Hematopoietic multipotent progenitor cell treated with erythropoietin and hydrocortisone succinate and interleukin-3 and kit ligand, for 6 days (in vitro differentiated cells): Measurements from ENCODE around the gene TM4SF18.

Experiments
- DNase-seq: peaks from one replicate; pipeline ENCODE4 v3.0.0-alpha.2; 2015

Gene TM4SF18

DNA sequence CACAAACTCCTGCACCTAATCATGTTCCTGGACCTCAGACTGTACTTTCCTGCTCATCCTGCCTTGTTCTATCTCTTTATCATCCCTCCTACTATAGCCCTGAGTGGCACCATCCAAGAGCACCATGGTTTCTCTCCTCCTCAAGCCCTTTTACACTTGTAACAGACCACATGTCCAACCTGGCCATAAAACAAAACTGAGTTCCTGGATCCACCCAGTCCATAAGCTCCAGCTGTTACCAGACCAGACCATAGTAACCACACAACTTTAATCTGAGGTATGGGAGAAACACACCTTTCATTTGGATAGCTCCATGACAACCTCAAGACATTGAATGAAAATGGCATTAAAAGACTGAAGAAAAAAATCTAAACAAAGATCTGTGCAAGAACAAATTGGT lies 9.1 kb downstream of the TM4SF18 start:
- DNase-seq = no peak

- DNase-seq = no peak
Observed at GRCh38 chr3:149321640-149322039, 11.8 kb downstream of the TM4SF18 start.

DNA sequence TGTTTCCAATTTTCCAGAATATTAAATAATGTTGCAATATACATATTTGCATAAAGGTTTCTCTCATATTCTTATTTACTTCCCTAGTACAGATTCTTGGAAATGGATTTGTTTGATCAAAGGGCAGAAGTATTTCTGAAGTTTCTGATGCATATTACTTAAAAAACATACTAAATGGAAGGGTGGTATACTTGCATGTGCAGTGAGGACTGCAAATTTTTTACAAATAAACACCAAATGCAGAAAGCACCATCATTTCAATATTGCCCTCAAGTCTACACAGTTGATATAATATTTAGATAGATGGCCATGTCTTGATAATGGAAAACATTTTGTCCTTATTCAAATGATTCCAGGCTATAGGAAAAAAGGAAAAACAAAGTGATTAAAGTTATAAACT lies 12.3 kb downstream of the TM4SF18 start:
- DNase-seq = no peak

DNA sequence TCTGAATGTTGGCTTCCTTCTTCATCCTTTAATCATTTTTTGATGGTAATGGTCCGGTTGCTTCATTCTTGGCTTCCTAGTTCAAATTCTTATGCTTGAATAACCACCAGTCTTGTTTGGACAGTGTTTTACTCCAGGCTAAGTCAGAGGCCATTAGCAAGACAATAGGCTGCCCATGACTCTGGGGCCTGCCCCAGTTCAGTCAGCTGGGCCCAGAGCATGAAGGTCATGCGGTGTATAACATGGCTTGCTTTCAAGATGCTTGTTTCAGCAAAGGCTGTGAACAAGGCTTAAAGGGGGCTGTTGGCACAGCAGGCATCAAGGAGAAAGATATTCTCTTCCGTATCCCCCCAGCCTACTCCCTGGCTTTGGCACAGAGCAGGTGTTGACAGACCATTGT lies 13.7 kb downstream of the TM4SF18 start:
- DNase-seq = no peak

DNA sequence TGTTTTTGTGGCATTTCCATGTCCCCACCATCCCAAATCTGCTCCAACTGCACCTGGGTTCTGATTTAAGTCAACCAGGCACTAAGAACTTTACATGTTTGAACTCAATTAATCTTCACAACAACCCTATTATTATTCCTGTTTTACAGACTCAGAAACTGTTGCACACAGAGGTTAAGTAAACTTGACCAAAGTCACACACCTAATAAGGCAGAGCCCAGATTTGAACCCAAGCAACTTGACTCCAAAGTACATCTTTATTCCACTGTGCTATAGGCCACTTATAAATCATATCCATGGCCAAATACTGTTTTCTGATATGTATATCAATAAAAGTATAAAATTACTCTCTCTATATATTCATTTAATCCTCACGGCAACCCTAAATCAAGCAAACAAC lies 16.4 kb downstream of the TM4SF18 start:
- DNase-seq = no peak

DNA sequence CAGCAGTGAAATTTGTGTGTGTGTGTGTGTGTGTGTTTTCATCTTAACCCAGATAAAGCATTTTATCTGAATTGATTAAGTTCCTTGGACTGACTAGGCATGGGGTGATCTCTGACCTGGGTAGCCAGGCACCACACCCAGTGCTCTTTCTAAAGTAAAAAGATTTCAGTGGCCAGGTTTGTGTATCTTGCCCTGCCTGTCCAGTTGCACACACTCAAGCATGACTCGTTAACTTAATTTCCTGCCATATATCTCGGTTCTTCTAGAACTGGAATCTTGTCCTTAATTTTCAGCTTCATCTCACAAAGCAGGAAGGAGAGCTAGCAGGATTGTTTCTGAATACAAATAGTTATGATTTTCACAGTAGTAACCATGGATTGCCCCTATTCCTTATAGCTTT lies 17.0 kb downstream of the TM4SF18 start:
- DNase-seq = no peak

DNA sequence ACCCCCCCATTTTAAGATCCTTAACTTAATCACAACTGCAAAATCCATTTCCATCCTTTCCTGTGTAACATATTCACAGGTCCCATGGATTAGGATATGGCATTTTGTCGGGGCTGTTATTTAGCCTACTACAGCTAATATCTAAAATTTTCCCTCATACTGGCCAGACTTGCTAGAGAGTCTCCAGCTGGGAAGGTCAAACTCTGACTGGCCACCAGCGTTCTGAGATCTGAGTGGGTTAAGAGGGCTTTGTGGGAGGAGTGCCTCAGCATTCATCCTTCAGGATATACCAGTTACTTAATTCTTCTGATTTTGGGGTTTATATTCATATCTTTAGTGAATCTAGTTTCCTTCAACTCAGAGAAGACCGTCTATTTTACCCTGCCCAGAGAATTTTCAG lies 17.7 kb downstream of the TM4SF18 start:
- DNase-seq = no peak

GRCh38 chr3:149314807-149315578 lies 18.4 kb downstream of the TM4SF18 start:
- no peak for DNase-seq

DNA sequence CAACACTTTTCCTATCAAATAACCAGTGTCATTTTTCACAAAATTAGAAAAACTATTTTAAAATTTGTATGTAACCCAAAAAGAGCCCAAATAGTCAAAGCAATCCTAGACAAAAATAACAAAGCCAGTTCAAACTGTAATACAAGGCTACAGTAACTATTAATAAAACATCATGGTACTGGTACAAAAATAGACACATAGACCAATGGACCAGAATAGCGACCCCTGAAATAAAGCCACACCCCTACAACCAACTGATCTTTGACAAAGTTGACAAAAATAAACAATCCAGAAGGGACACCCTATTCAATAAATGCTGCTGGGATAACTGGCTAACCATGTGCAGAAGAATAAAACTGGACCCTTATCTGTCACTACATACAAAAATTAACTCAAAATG lies 19.9 kb downstream of the TM4SF18 start:
- DNase-seq = no peak

DNA sequence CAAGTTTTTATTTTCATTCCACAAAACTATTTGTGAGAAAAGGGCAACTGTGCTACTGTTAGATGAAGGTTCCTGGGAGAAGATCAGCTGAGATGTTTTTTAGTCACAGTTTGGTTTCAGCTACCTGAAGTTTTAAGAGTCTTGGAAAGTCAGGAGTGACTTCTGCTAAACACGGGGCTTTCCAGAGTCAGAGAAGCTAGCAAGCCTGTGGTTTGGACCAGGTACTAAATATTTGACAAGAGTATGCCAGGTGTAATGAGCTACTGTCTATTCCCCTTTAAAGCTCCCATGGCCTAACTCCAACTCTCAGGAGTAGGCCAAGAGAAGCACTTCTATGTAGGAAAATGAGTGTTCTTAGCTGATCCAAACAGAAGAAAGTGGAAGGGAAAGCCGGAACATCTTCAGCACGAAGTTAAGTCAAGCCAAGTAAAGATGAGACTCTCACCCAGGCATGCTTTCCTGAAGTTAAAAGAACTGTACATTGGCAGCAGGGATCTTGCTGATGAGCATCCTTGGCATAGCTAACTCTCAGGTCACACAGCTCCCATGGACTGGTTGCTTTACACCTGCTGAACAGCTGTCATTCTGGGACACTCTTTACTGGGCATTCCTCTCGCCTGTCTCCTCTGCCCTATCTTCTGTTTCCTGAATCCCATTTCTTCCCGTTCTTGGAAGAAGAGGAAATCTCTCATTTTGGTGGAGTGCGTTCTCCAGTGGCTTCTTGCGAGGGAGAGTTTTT lies 22.5 kb downstream of the TM4SF18 start:
- DNase-seq = no peak

GRCh38 chr3:149307435-149307783 lies 26.0 kb downstream of the TM4SF18 start:
- peak; percentile 11 for DNase-seq

- no peak for DNase-seq
Observed at GRCh38 chr3:149306751-149307434, 26.5 kb downstream of the TM4SF18 start.

- DNase-seq = no peak
Observed at GRCh38 chr3:149305376-149305775, 28.1 kb downstream of the TM4SF18 start.

GRCh38 chr3:149299938-149300801 lies 33.3 kb downstream of the TM4SF18 start:
- peak; percentile 61 for DNase-seq

- no peak for DNase-seq
Observed at GRCh38 chr3:149296972-149297371, 36.5 kb downstream of the TM4SF18 start.

- peak; percentile 26 for DNase-seq
Observed at GRCh38 chr3:149292666-149293065, 40.8 kb downstream of the TM4SF18 start.

DNA sequence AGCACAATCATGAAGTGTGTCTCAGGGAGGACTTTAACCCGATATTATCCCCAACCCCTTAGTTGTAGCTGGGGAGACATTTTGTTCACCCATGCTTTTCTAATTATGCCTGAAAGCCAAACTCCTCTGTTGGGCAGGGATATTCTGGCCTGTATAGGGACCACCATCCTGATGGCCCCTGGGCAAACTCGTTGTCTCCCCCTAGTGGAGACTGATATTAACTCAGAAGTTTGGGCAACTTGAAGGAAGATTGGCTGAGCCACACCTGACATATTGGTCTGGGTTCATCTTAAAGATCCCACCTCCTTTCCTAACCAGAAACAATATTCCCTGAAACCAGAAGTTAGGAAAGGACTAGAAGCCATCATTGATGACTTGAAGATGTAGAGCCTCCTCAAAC lies 42.3 kb downstream of the TM4SF18 start:
- DNase-seq = peak; percentile 66

DNA sequence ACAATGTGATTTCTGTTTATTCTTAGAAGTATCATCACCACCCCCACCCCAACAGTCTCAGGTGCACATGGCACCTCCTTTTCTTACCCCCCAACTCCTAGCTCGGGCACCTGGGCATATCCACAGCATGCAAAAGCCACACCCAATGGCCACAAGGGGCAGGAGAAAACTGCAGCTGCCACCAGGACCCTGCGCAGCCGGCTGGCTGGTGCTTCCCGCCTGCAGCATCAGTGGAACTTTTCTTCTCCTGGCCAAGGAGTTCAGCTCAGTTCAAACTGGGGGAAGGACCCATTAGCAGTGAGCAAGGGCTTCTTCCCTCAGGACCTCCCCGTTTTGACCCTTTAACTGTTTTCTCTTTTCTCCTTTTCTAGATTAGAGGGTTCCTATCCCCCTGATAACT lies 44.8 kb downstream of the TM4SF18 start:
- no peak for DNase-seq

DNA sequence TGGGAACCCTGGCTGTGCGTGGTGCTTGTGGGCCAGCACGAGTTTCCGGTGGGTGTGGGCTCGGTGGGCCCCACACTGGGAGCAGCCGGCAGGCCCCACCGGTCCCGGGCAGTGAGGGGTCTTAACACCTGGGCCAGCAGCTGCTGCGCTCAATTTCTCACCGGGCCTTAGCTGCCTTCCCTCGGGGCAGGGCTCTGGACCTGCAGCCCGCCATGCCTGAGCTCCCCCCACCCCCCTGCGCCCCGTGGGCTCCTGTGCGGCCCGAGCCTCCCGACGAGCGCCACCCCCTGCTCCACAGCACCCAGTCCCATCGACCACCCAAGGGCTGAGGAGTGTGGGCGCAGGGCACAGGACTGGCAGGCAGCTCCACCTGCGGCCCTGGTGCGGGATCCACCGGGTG lies 49.4 kb downstream of the TM4SF18 start:
- no peak for DNase-seq

- no peak for DNase-seq
Observed at GRCh38 chr3:149283401-149283800, 50.0 kb downstream of the TM4SF18 start.

- DNase-seq = no peak
Observed at GRCh38 chr3:149282836-149283235, 50.6 kb downstream of the TM4SF18 start.

DNA sequence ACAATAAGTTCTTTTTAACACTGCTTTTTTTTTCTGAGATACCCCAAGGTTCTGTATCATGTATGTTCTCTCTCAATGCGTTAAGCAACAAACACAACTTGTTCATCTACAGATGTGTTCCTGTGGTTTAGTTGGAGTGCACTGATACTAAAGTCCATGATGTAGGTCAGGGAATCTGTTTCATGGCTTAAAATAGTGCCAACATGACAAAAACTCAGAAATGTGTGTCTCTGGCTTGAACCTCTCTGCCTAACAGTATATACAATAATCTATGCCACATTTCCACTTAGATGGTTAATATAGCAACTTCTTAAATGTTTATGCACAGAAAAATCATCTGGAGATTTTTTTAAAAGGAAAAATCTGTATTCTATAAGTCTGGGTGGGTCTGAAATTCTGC lies 51.1 kb downstream of the TM4SF18 start:
- no peak for DNase-seq
